PC-3 (cell line): ENCODE measurements around the gene CMTM3. TPM values are rescaled to one million over a fixed set of nuclear protein-coding genes. Genes with fewer than 3 reads are reported as not detected.
A peak's percentile ranks its signal among the peaks of the same experiment; 100 is the strongest.

ENCODE experiments used
- ATAC-seq: fragments of 200-7000 bp; cut with Tn5 transposase; 2 replicates; pipeline ENCODE4 v1.9.1; 2020; ENCODE audit warnings: mild to moderate bottlenecking, moderate library complexity
- BruUV-seq: library from RNA; stranded (reverse); fragments of 400-500 nt; replicated peaks from 2 replicates; lab custom pipeline; 2021; lab: Mats Ljungman, UMichigan
- CTCF ChIA-PET: fragments of 300-600 bp; sonication (Branson Sonifier 250); formaldehyde crosslinking; loops from one replicate; lab custom pipeline; 2022; ENCODE audit warnings: antibody characterized with exemption; lab: Charles Lee
- POLR2A ChIA-PET: fragments of 300-600 bp; sonication (Branson Sonifier 250); formaldehyde crosslinking; loops from one replicate; lab custom pipeline; 2022; ENCODE audit warnings: antibody characterized with exemption; ENCODE audit not compliant: unreplicated experiment; lab: Charles Lee
- DNase-seq: peaks from one replicate; pipeline ENCODE4 v3.0.0-alpha.2; 2015
- H2AFZ ChIP-seq: fragments of 300-600 bp; sonication (generic); 2 replicates; pipeline ENCODE4 v1.6.0; 2016; ENCODE audit warnings: antibody characterized with exemption, low read length
- H3F3A ChIP-seq: fragments of 300-600 bp; sonication (generic); one replicate; pipeline ENCODE4 v1.6.0; 2017; ENCODE audit warnings: antibody characterized with exemption, low read length, control low read depth, mild to moderate bottlenecking; ENCODE audit not compliant: unreplicated experiment
- H3K27ac ChIP-seq: fragments of 300-600 bp; sonication (generic); 2 replicates; pipeline ENCODE4 v1.5.1; 2016; ENCODE audit warnings: mild to moderate bottlenecking, low read length
- H3K27me3 ChIP-seq: fragments of 300-600 bp; sonication (generic); 2 replicates; pipeline ENCODE4 v1.6.1; 2016; ENCODE audit warnings: low read length, mixed read lengths
- H3K36me3 ChIP-seq: fragments of 300-600 bp; sonication (generic); 2 replicates; pipeline ENCODE4 v1.6.1; 2016; ENCODE audit warnings: low read depth, mixed run types, low read length, mixed read lengths
- H3K4me1 ChIP-seq: fragments of 300-600 bp; sonication (generic); 2 replicates; pipeline ENCODE4 v1.5.1; 2016; ENCODE audit warnings: low read length; ENCODE audit not compliant: insufficient read depth
- H3K4me2 ChIP-seq: fragments of 300-600 bp; sonication (generic); 2 replicates; pipeline ENCODE4 v1.6.0; 2016; ENCODE audit warnings: low read length
- H3K4me3 ChIP-seq: fragments of 300-600 bp; sonication (generic); 2 replicates; pipeline ENCODE4 v1.5.1; 2016; ENCODE audit warnings: mild to moderate bottlenecking, low read length, mixed read lengths
- H3K79me2 ChIP-seq: fragments of 300-600 bp; sonication (generic); 2 replicates; pipeline ENCODE4 v1.6.1; 2017; ENCODE audit warnings: low read length, mixed read lengths
- H3K9ac ChIP-seq: fragments of 300-600 bp; sonication (generic); 2 replicates; pipeline ENCODE4 v1.6.0; 2016; ENCODE audit warnings: mild to moderate bottlenecking, low read length
- H3K9me2 ChIP-seq: fragments of 300-600 bp; sonication (generic); replicated peaks from 2 replicates; pipeline ENCODE4 v1.6.1; 2016; ENCODE audit warnings: mixed run types, low read length, mixed read lengths
- H3K9me3 ChIP-seq: fragments of 300-600 bp; sonication (generic); 2 replicates; pipeline ENCODE4 v1.6.1; 2016; ENCODE audit warnings: low read length, mixed read lengths
- H4K20me1 ChIP-seq: fragments of 300-600 bp; sonication (generic); 2 replicates; pipeline ENCODE4 v1.6.1; 2016; ENCODE audit warnings: low read length, mixed read lengths
- CTCF ChIP-seq: fragments of 300-600 bp; sonication (generic); conservative IDR thresholded peaks from 2 replicates; pipeline ENCODE4 v1.5.1; 2017; ENCODE audit warnings: antibody characterized with exemption, low read depth, mild to moderate bottlenecking, low read length
- EZH2 ChIP-seq: fragments of 300-600 bp; sonication (generic); IDR thresholded peaks from one replicate; pipeline ENCODE4 v1.6.1; 2017; ENCODE audit warnings: antibody characterized with exemption, mild to moderate bottlenecking, low read length; ENCODE audit not compliant: unreplicated experiment
- EZH2phosphoT487 ChIP-seq: fragments of 300-600 bp; sonication (generic); IDR thresholded peaks from 2 replicates; pipeline ENCODE4 v1.6.1; 2018; ENCODE audit warnings: mild to moderate bottlenecking, antibody characterized with exemption, low read length, borderline replicate concordance
- intact Hi-C: fragments of 100-400 bp; cut with micrococcal nuclease; formaldehyde crosslinking; loops from 2 replicates; pipeline ENCODE4 v1.9.0; 2023
- total RNA-seq: library from RNA; depleted of rRNA; stranded (reverse); fragments of >200 nt; gene quantifications from 2 replicates; pipeline ENCODE4 v1.2.3, GENCODE V29; 2014

The CMTM3 gene
- total RNA-seq, 1 experiment from 2014 or later, result 9.5 TPM

- Histone ChIP-seq H2AFZ (no peak overlapping the region), H3K9me2 (no peaks in the 10 kb centered on the region), H3K27ac (no peak overlapping the region)
Observed at GRCh38 chr16:66608241-66609138, 4.0 kb downstream of the CMTM3 start.

GRCh38 chr16:66609139-66609510 lies 4.6 kb downstream of the CMTM3 start:
- no peaks in the 10 kb centered on the region for H3F3A ChIP-seq
- intact Hi-C loops, result loop anchor here (10.0 kb wide), 1 partner anchor 86 kb away; the partner anchor contains the start of gene CMTM4
- H3K9me3 ChIP-seq, result no peaks in the 10 kb centered on the region
- H2AFZ ChIP-seq, result no peak overlapping the region
- no TSS peak for BruUV-seq
- no peaks in the 10 kb centered on the region for H3K9me2 ChIP-seq
- no peak for ATAC-seq
- no peak overlapping the region for H3K27ac ChIP-seq
- no peak for TF ChIP-seq EZH2phosphoT487
- TF ChIP-seq CTCF, result no peak
- TF ChIP-seq EZH2, result no peak
- H3K27me3 ChIP-seq, result no peaks in the 10 kb centered on the region
- H3K4me3 ChIP-seq, result no peak overlapping the region
- ChIA-PET CTCF (interaction anchor here (0.6 to 1.3 kb wide), 12 partner anchors 8 to 264 kb away, joined by 3 to 7 read pairs (median 4); no protein-coding TSS in a partner anchor), POLR2A (no interaction called here)
- H3K79me2 ChIP-seq, result no peaks in the 10 kb centered on the region
- H3K9ac ChIP-seq, result no peak overlapping the region
- DNase-seq, result no peak
- no peaks in the 10 kb centered on the region for H4K20me1 ChIP-seq
- H3K4me2 ChIP-seq, result no peak overlapping the region
- H3K36me3 ChIP-seq, result no peaks in the 10 kb centered on the region; the same call in 1 of the 2 replicates
- H3K4me1 ChIP-seq, result peaks cover 6% of the 10 kb centered on the region; the same call in 1 of the 2 replicates

More at GRCh38 chr16:66608241-66609138, 4.0 kb downstream of the CMTM3 start:
- peak; percentile 83 for DNase-seq
- Histone ChIP-seq H4K20me1 (no peaks in the 10 kb centered on the region), H3K36me3 (no peaks in the 10 kb centered on the region), H3K4me1 (peaks cover 6% of the 10 kb centered on the region; the same call in 1 of the 2 replicates), H3K79me2 (no peaks in the 10 kb centered on the region), H3K4me2 (no peak overlapping the region), H3K27me3 (no peaks in the 10 kb centered on the region), H3K9me3 (no peaks in the 10 kb centered on the region), H3K9ac (no peak overlapping the region), H3F3A (no peaks in the 10 kb centered on the region), H3K4me3 (no peak overlapping the region)
- intact Hi-C loops, result loop anchor here (1.0 to 10.0 kb wide), 2 partner anchors 86 to 260 kb away; partner anchors contain the start of gene CMTM4
- peak; percentile 78 for ATAC-seq
- TF ChIP-seq EZH2 (no peak), CTCF (peak; percentile 85)
- BruUV-seq, result no TSS peak
- POLR2A ChIA-PET, result no interaction called here
- CTCF ChIA-PET, result interaction anchor here (0.5 to 1.3 kb wide), 13 partner anchors 8 to 264 kb away, joined by 3 to 13 read pairs (median 4); no protein-coding TSS in a partner anchor
